ENCODE measurements around the gene RAPGEF5. TPM values are rescaled to one million over a fixed set of nuclear protein-coding genes. Genes with fewer than 3 reads are reported as not detected.

Gene RAPGEF5
- total RNA-seq, 3 donors from 2014 or later, result 18.7 to 78.0 (median 41.9) TPM

DNA sequence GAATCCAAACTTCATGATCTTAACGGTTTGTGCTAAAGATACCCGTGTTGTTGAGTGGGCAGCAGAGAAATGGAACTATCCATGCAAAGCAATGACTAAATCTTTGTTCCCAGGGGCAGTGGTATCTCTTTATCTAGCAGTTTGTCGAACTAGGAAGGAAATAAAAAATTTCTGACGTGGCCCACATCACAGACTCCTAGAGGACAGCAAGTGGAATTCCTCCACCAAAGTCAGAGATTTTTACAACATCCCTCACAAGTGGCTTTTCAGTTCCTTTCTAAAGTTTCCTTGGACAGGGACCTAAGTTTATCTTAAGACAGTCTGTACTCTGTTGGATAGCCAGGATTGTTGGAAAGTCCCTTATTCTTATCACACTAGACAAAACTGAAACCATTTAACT lies 136.0 kb downstream of the RAPGEF5 start:
- TF ChIP-seq POLR2AphosphoS5 (IDR thresholded peaks at IDR 0.05), result no peak
- H3K4me3 ChIP-seq, result no peak overlapping the region
- no peak for DNase-seq (ENCODE audit: low spot score in 2 of 2)
- no peaks in the 10 kb centered on the region for H3K9me3 ChIP-seq
- H3K27me3 ChIP-seq, result no peaks in the 10 kb centered on the region
- intact Hi-C loops (cut with DNase I; ENCODE audit: low total_unique reads), result no loop called here
- no peaks in the 10 kb centered on the region for H3K4me1 ChIP-seq
- no peaks in the 10 kb centered on the region for H3K36me3 ChIP-seq
- H3K27ac ChIP-seq, result no peak overlapping the region

DNA sequence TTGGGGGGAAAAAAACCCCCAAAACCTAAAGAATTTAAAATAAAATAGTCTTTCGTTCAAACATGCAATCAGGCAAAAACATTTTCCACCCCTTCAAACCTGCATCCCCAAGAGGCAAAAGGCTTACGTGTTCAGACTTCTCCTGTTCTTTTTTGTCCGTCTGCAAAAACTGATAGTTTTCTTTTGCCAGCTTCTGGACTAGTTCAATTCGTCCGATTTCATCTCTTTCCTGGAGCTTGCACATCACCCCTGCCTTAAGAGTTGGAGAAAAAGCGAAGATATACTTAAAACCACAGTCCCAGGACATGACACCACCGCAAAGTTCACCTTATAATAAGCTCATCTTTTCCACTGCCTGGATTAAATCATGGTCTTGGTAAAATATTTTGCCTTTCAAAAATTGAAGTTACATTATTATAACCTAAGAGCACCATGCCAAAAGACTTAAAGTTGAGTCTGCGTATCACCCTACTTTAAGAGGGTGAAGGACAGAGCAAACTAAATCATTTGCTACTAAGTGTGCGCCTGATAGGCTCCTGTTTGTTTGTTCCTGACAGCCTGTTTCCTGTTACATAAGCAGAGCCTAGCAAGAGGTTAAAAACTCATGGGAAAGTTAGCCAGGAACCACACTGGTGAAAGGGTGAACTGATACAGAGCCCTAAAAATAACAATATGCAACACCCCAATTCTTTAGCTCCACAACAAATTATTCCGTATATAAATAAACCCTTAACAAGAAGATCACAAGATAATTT lies 137.0 kb downstream of the RAPGEF5 start:
- Histone ChIP-seq H3K36me3 (no peaks in the 10 kb centered on the region), H3K9me3 (no peaks in the 10 kb centered on the region), H3K4me1 (no peaks in the 10 kb centered on the region), H3K27ac (peak overlapping the region; percentile 5 to 10), H3K27me3 (no peaks in the 10 kb centered on the region), H3K4me3 (peak overlapping the region; percentile 22 to 50 (median 27))
- TF ChIP-seq POLR2A (IDR thresholded peaks at IDR 0.05), result no peak
- TF ChIP-seq POLR2AphosphoS5 (IDR thresholded peaks at IDR 0.05), result no peak
- TF ChIP-seq, protein P1, sequence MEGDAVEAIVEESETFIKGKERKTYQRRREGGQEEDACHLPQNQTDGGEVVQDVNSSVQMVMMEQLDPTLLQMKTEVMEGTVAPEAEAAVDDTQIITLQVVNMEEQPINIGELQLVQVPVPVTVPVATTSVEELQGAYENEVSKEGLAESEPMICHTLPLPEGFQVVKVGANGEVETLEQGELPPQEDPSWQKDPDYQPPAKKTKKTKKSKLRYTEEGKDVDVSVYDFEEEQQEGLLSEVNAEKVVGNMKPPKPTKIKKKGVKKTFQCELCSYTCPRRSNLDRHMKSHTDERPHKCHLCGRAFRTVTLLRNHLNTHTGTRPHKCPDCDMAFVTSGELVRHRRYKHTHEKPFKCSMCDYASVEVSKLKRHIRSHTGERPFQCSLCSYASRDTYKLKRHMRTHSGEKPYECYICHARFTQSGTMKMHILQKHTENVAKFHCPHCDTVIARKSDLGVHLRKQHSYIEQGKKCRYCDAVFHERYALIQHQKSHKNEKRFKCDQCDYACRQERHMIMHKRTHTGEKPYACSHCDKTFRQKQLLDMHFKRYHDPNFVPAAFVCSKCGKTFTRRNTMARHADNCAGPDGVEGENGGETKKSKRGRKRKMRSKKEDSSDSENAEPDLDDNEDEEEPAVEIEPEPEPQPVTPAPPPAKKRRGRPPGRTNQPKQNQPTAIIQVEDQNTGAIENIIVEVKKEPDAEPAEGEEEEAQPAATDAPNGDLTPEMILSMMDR (IDR thresholded peaks at IDR 0.05), result no peak
- no peak for DNase-seq (ENCODE audit: low spot score in 2 of 2)
- intact Hi-C loops (cut with DNase I; ENCODE audit: low total_unique reads), result no loop called here

DNA sequence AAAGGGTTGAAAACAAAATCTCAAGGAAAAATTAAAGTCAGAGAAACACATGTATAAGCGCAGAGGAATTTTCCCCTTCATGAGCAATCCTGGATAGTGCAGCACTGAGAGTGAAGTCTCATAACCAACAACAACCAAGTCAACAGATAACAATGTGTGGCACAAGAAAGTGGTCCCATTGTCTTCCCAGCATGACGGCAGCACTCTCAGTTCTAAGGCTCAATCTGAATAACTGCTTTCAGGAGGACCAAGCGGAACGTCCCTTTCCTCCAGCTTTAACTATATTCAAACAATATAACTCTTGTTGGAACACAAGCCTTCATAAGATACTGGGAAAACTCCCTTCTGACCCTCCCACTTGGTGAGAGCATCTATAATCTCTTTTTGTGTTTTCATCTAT lies 137.9 kb downstream of the RAPGEF5 start:
- intact Hi-C loops (cut with DNase I; ENCODE audit: low total_unique reads), result no loop called here
- no peaks in the 10 kb centered on the region for H3K9me3 ChIP-seq
- H3K27me3 ChIP-seq, result no peaks in the 10 kb centered on the region
- H3K27ac ChIP-seq, result peak overlapping the region in 1 of 2 donors; percentile 10
- H3K36me3 ChIP-seq, result no peaks in the 10 kb centered on the region
- peak overlapping the region; percentile 22 to 50 (median 27) for H3K4me3 ChIP-seq
- TF ChIP-seq POLR2A (IDR thresholded peaks at IDR 0.05) (no peak), POLR2AphosphoS5 (IDR thresholded peaks at IDR 0.05) (no peak)
- TF ChIP-seq, protein P1 (IDR thresholded peaks at IDR 0.05), result no peak
- DNase-seq (ENCODE audit: low spot score in 2 of 2), result no peak
- no peaks in the 10 kb centered on the region for H3K4me1 ChIP-seq

DNA sequence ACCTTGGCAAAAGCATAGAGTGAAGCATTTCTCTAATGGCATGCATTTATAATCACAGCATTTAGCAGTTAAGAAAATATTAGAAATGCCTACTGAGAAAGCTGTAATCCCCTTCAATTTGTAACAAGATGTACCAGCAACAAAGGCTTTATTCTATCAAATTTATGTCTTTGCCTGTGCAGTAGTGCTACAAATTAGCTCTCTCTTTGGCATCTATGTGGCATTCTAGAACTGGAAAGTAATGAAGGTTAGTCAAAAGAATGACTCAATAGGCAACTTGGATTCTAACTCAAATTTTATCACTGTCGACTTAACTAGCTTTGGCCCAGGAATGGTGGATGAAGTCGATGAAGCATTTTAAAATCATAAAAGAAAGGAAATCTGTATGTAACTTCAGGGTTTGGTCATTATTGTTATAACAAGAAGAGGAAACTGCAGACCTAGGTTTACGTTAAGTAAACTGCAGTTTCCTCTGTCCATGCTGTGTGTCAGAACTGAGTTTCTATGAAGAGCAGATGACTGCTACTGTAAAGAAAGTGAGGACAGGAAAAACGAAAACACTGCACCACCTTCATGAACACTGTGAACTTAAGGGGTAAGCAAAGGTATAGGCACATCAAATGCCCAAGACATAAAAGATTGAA lies 140.0 kb downstream of the RAPGEF5 start:
- intact Hi-C loops (cut with DNase I; ENCODE audit: low total_unique reads), result no loop called here
- no peaks in the 10 kb centered on the region for H3K4me1 ChIP-seq
- TF ChIP-seq POLR2AphosphoS5 (IDR thresholded peaks at IDR 0.05) (no peak), POLR2A (IDR thresholded peaks at IDR 0.05) (no peak)
- TF ChIP-seq, protein P1 (IDR thresholded peaks at IDR 0.05), result no peak
- H3K9me3 ChIP-seq, result no peaks in the 10 kb centered on the region
- H3K4me3 ChIP-seq, result peak overlapping the region in 1 of 3 donors; percentile 3
- H3K27ac ChIP-seq, result no peak overlapping the region
- no peaks in the 10 kb centered on the region for H3K27me3 ChIP-seq
- no peak for DNase-seq (ENCODE audit: low spot score in 2 of 2)
- H3K36me3 ChIP-seq, result no peaks in the 10 kb centered on the region

DNA sequence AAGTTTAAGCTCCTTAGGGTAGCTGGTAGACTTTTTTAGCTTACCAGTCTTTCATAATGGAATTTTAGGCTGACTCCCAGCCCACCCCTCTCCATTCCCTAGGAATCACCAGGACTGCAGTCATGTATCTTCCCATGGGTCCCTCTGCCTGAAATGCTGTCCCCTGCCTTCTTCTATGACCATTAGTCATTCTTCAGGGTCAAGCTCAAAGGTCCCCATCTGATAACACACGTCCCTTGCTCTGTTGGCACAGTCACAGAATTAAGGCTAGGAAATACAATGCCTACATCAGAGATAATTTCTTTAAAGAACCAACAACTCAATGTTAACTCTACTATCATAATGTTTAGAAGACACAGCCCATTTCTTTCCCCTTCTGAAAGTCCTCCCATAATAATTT lies 140.6 kb downstream of the RAPGEF5 start:
- no peaks in the 10 kb centered on the region for H3K36me3 ChIP-seq
- H3K27me3 ChIP-seq, result no peaks in the 10 kb centered on the region
- no peaks in the 10 kb centered on the region for H3K9me3 ChIP-seq
- no peak overlapping the region for H3K27ac ChIP-seq
- H3K4me1 ChIP-seq, result no peaks in the 10 kb centered on the region
- no peak for DNase-seq (ENCODE audit: low spot score in 2 of 2)
- H3K4me3 ChIP-seq, result no peak overlapping the region
- intact Hi-C loops (cut with DNase I; ENCODE audit: low total_unique reads), result no loop called here
- TF ChIP-seq POLR2A (IDR thresholded peaks at IDR 0.05) (no peak), POLR2AphosphoS5 (IDR thresholded peaks at IDR 0.05) (no peak)
- TF ChIP-seq, protein P1 (IDR thresholded peaks at IDR 0.05), result no peak
